G401.6 (cell line): ENCODE data around the gene GM2A.
"Not testable (repeated sequence)": the region's sequence is repeated elsewhere in the genome, so short reads cannot be mapped to it uniquely, and the experiment has no call there.

Experiments
- FAIRE-seq: peaks from 2 replicates; lab custom pipeline; 2012; peaks lifted over from hg19 to GRCh38; lab: Jason Lieb, UNC

The GM2A gene

GRCh38 chr5:151254556-151254955 is 1.6 kb downstream of the GM2A start:
- FAIRE-seq = no peak

GRCh38 chr5:151254990-151255389 is 2.0 kb downstream of the GM2A start:
- FAIRE-seq = not testable (repeated sequence)

GRCh38 chr5:151255621-151256286 is 2.8 kb downstream of the GM2A start:
- FAIRE-seq = no peak

- FAIRE-seq = no peak
These were observed 4.8 kb downstream of the GM2A start for GRCh38 chr5:151257731-151258181.

GRCh38 chr5:151258201-151258611 is 5.2 kb downstream of the GM2A start:
- no peak for FAIRE-seq

GRCh38 chr5:151258816-151259215 is 5.8 kb downstream of the GM2A start:
- FAIRE-seq = no peak

- FAIRE-seq = no peak
These were observed 6.9 kb downstream of the GM2A start for GRCh38 chr5:151259931-151260330.

- FAIRE-seq = no peak
These were observed 9.5 kb downstream of the GM2A start for GRCh38 chr5:151262532-151262931.

- FAIRE-seq = no peak
These were observed 11.1 kb downstream of the GM2A start for GRCh38 chr5:151264113-151264512.

GRCh38 chr5:151267491-151268260 is 14.7 kb downstream of the GM2A start:
- FAIRE-seq = no peak

- no peak for FAIRE-seq
These were observed 17.6 kb downstream of the GM2A start for GRCh38 chr5:151270599-151270998.

GRCh38 chr5:151271336-151271735 is 18.4 kb downstream of the GM2A start:
- no peak for FAIRE-seq

- no peak for FAIRE-seq
These were observed 21.7 kb downstream of the GM2A start for GRCh38 chr5:151274666-151275065.

- no peak for FAIRE-seq
These were observed 22.8 kb downstream of the GM2A start for GRCh38 chr5:151275803-151276202.

GRCh38 chr5:151278845-151279244 is 25.9 kb downstream of the GM2A start:
- FAIRE-seq = no peak

GRCh38 chr5:151280443-151280842 is 27.5 kb downstream of the GM2A start:
- FAIRE-seq = no peak

- no peak for FAIRE-seq
These were observed 28.1 kb downstream of the GM2A start for GRCh38 chr5:151281001-151281639.

- no peak for FAIRE-seq
These were observed 30.3 kb downstream of the GM2A start for GRCh38 chr5:151283120-151283825.

GRCh38 chr5:151284392-151284967 is 31.5 kb downstream of the GM2A start:
- FAIRE-seq = no peak

- no peak for FAIRE-seq
These were observed 32.7 kb downstream of the GM2A start for GRCh38 chr5:151285683-151286082.

- FAIRE-seq = no peak
These were observed 33.3 kb downstream of the GM2A start for GRCh38 chr5:151286246-151286645.

GRCh38 chr5:151288180-151288579 is 35.2 kb downstream of the GM2A start:
- no peak for FAIRE-seq
